ENCODE data around the gene LZTFL1. TPM values are rescaled to one million over a fixed set of nuclear protein-coding genes. Genes with fewer than 3 reads are reported as not detected.
"Not testable (repeated sequence)": the region's sequence is repeated elsewhere in the genome, so short reads cannot be mapped to it uniquely, and the experiment has no call there.

LZTFL1 gene
- total RNA-seq, 1 donor from 2014 or later, result 8.9 TPM

DNA sequence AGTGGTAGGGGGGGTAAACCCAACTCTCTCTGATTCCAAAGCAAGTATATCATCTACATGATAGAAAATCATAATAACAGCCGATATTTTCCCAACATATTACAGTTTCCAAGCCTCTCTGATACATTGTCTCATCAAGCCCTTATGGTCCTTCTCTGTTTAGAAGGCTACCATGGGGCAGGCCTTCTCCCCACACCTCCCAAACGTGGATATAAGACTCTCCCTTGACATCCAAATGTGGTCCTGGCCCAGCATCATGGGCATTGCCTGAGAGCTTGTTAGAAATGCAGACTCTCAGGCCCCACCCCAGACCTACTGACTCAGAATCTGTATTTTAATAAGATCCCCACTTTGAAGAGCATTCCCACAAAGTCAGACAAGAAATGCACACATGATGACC lies 26.7 kb upstream of the LZTFL1 start:
- intact Hi-C loops (cut with DNase I), result no loop called here
- ATAC-seq, result no peak
- no peak for DNase-seq (ENCODE audit: missing footprints)

DNA sequence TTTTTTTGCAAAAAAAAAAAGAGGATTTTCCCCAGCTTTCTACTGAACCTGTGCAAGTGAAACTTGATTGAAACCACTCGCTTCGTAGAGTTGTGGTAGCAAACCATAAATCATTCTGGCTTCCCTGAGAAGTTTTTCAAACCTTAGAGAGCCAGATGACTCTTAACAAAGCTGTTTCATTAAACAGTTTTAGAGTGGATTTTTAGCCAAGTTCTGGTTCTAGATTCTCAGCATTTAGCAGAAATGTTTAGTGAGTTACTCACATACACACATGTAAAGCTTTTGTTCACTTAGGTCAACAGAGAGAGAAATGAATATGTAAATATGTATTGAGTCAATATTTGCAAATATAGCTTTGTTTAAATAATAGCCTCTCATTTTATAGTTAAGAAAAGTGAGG lies 26.3 kb upstream of the LZTFL1 start:
- DNase-seq (ENCODE audit: missing footprints) (no peak), ATAC-seq (no peak)
- intact Hi-C loops (cut with DNase I), result no loop called here

- intact Hi-C loops (cut with DNase I), result no loop called here
- DNase-seq (ENCODE audit: missing footprints) (no peak), ATAC-seq (no peak)
These were observed 23.6 kb upstream of the LZTFL1 start for GRCh38 chr3:45865563-45865962.

DNA sequence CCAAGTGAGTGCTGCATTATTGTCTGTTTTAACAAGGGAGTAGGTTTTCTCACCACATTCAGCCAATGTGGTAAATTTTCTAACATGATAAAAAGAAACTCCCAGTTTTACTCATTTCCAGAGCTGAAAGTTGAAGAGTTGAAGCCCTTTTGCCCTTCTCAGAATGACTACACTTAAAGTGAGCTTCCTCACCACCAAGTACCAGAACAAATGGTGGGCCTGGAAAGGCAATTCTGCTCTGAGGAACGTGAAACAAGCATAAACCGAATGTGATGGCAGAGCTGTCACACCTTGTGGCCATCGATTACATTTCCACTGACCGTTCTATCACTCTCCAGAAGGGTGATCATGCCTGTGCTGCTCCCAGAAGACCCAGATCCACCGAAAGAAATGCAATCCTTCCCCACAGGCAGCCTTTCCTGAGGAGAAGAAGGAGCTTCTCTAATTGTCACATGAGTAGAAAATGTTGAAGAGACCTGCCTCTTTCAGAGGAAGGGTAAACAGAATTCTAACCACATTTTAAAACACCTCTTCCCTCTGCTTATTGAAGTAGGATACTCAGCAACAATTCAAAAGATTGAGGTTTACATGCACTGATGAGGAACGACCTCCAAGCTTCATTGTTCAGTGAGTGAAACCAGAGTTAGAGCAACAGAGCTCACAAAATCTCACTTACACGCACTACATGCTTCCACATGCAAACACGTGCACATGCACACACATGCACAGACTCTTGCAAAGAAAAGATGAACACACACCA lies 23.0 kb upstream of the LZTFL1 start:
- DNase-seq (ENCODE audit: missing footprints), result no peak
- ATAC-seq, result no peak
- intact Hi-C loops (cut with DNase I), result no loop called here

GRCh38 chr3:45861043-45861719 lies 19.3 kb upstream of the LZTFL1 start:
- ATAC-seq (no peak), DNase-seq (ENCODE audit: missing footprints) (no peak)
- intact Hi-C loops (cut with DNase I), result no loop called here

GRCh38 chr3:45860481-45860880 lies 18.6 kb upstream of the LZTFL1 start:
- intact Hi-C loops (cut with DNase I), result no loop called here
- no peak for DNase-seq (ENCODE audit: missing footprints)
- no peak for ATAC-seq

- DNase-seq (ENCODE audit: missing footprints) (no peak), ATAC-seq (no peak)
- intact Hi-C loops (cut with DNase I), result no loop called here
These were observed 17.1 kb upstream of the LZTFL1 start for GRCh38 chr3:45858809-45859543.

DNA sequence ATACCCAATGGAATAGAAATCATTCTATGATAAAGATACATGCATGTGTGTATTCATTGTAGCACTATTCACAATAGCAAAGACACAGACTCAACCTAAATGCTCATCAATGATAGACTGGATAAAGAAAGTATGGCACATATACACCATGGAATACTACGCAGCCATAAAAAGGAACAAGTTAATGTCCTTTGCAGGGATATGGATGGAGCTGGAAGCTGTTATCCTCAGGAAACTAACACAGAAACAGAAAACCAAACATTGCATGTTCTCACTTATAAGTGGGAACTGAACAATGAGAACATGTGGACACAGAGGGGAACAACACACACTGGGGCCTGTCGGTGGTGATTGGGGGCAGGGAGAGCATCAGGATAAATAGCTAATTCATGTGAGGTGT lies 15.1 kb upstream of the LZTFL1 start:
- ATAC-seq; DNase-seq (ENCODE audit: missing footprints); intact Hi-C loops (cut with DNase I): not testable (repeated sequence)

GRCh38 chr3:45856323-45856722 lies 14.4 kb upstream of the LZTFL1 start:
- ATAC-seq; DNase-seq (ENCODE audit: missing footprints); intact Hi-C loops (cut with DNase I): not testable (repeated sequence)

DNA sequence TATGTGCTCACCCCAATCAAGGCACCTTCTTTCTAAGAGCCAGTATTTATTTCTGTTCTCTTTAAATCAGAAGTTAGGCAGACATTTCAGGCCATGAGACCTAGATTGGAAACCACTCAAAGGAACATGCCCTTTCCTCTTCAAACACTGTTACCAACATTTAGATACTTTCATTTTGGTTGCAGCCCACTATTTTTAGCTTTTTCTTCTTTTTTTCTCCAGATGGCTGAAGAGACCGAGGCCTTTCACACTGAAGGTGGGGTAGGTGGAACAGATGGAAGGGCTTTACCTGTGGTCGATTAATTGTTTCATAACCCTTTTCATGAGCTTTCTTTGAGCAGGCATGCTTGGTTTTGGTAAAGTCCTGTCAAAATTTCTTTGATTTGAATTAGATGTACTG lies 10.9 kb upstream of the LZTFL1 start:
- no peak for DNase-seq (ENCODE audit: missing footprints)
- ATAC-seq, result no peak
- intact Hi-C loops (cut with DNase I), result no loop called here

DNA sequence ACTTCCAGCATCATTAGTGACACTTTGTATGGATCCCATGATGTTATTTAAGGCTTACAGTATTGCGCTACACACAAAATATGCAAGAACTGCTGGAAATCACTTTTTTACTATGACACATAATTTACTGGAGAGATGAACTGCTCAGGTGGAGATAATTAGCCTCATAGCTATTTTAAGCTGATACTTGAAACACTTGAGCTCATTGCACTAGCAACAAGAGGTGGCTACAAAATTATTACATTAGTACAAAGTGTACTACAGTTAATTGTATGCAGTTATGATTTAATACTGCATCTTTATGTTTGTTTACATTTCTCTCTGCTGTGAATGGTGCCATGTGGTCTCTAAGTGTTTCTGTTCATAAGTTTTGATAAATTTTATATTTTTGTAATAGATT lies 6.5 kb upstream of the LZTFL1 start:
- DNase-seq (ENCODE audit: missing footprints) (no peak), ATAC-seq (peak; percentile 52)
- intact Hi-C loops (cut with DNase I), result no loop called here

DNA sequence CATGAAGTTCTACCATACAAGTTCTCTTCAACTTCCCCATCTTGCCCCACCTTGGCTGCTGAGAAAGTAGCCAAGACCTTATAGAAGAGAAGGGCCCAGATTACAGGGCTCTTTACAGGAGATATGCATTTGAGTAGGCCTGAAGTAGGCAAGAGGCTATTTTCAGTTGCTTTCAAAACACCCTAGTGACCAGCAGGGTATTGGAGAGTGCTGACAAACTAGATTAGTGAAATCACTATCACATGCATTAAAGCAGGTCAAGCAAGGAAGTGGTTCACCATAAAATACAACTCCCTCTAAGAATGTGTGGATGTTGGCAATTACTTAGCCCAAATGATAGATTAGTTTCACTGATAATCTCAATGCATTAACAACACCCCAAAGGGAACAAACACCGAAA lies 2.7 kb upstream of the LZTFL1 start:
- no peak for ATAC-seq
- no peak for DNase-seq (ENCODE audit: missing footprints)
- intact Hi-C loops (cut with DNase I), result no loop called here

DNA sequence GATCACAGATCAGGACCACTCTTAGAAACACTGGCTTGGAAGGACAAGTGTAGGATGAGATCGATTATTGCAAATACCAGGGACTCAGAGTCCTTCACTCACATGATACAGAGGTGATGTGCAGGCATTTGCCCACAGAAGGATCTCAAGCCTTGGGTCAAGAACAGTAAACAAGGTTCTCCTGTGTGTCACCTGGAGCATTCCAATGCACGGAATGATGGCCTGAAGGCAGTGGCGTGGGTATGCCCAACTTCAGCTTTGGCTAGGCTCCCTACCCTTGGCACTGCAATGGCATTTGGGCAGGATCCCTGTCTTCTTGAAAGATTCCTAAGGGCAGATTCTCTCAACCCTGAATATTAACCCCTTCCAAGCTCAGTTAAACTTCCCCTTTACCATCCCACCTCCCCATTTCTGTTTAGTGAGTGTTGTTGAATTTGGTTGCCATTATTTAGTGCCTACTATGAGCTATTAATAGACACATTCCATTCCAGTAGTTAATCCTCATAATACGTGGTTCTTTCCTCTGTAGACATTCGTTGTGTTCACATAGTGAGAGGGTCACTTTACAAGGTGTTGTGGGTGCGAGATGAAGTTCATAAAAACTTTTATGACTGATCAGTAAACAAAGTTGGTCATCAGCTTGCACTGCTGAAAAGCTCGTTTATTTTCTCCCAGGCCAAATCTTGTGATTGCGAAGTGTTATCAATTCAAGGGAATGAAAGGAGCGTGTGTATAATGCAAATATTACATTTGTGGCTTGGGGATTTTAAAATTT lies 1.1 kb upstream of the LZTFL1 start:
- DNase-seq (ENCODE audit: missing footprints) (no peak), ATAC-seq (no peak)
- intact Hi-C loops (cut with DNase I), result loop anchor here (2.0 kb wide), 1 partner anchor 236 kb away; no protein-coding TSS in a partner anchor

- DNase-seq (ENCODE audit: missing footprints) (peak; percentile 68), ATAC-seq (peak; percentile 16)
- intact Hi-C loops (cut with DNase I), result no loop called here
These were observed 531 bp downstream of the LZTFL1 start for GRCh38 chr3:45841420-45841756.

GRCh38 chr3:45838466-45838865 lies 3.5 kb downstream of the LZTFL1 start:
- intact Hi-C loops (cut with DNase I), result no loop called here
- DNase-seq (ENCODE audit: missing footprints), result no peak
- no peak for ATAC-seq

DNA sequence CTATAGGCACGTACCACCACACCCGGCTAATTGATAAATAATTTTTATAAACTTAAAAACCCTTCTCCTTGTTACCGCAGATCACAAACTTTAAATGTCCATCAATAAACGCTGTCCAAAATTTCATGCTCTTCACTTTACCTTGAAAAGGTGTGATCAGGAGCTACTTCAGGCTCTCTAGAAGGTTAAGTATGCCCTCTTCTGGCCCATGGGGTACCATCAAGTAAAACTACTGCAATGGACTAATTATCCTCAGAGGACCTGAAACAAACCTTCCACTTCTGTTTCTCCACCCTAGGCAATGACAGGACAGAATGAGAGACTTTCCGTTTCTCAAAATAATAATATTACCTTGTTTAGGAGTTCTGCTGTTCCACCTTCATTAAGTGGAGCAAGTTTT lies 9.2 kb downstream of the LZTFL1 start:
- no peak for DNase-seq (ENCODE audit: missing footprints)
- intact Hi-C loops (cut with DNase I), result loop anchor here (1.0 kb wide), 1 partner anchor 71 kb away; no protein-coding TSS in a partner anchor
- no peak for ATAC-seq

- ATAC-seq (no peak), DNase-seq (ENCODE audit: missing footprints) (no peak)
- intact Hi-C loops (cut with DNase I), result no loop called here
These were observed 11.8 kb downstream of the LZTFL1 start for GRCh38 chr3:45830121-45830520.

DNA sequence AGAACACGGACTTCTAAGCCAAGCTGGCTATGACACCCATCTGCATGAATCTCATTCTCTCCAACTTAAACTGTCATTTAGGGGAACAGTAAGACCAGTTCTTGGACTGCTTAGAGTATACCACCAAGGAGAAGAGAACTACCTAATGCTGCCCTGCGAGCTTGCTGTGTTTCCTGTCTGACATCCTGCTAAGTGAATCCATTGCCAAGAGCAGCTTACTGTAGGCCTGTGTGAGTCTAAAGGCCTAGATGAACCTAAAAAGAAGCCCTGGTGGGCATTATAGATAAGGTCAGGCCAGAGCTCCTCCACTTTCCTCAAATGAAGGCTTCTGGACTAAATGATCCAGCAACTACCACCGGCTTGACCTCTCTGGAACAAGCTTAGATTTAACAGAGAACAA lies 15.0 kb downstream of the LZTFL1 start:
- intact Hi-C loops (cut with DNase I), result no loop called here
- no peak for DNase-seq (ENCODE audit: missing footprints)
- ATAC-seq, result no peak

GRCh38 chr3:45826321-45826720 lies 15.6 kb downstream of the LZTFL1 start:
- no peak for ATAC-seq

More at GRCh38 chr3:45826321-45826720, 15.6 kb downstream of the LZTFL1 start:
- no peak for DNase-seq (ENCODE audit: missing footprints)
- intact Hi-C loops (cut with DNase I), result no loop called here

All from Right ventricle myocardium inferior (tissue), 1 donor.